HS-5 (cell line): ENCODE data around the gene GTF2A1.

Experiments used
- DNase-seq: peaks from one replicate; pipeline ENCODE4 v3.0.0-alpha.2; 2012; ENCODE audit warnings: low read depth

Gene GTF2A1

GRCh38 chr14:81177225-81177624 lies 43.5 kb downstream of the GTF2A1 start:
- DNase-seq: no peak

DNA sequence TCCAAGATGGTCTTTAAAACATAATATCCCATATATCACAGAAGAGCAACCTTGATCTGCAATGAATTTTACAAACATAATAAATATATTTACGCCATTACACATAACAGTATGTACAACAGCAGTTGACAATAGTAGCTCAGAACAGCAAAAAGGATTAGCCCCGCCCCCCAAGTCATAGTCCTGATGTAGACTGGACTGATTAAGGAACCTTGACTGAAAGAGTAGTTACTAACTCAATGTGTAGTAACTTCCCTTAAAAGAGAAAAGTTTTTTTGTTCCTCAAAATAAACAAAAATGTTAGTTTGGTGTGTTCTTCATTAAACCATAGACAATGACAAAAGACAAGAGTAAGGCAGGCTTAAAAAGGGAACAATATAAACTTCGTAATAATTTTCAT lies 44.5 kb downstream of the GTF2A1 start:
- no peak for DNase-seq

- no peak for DNase-seq
Measured at GRCh38 chr14:81172881-81173280, 47.9 kb downstream of the GTF2A1 start.

DNA sequence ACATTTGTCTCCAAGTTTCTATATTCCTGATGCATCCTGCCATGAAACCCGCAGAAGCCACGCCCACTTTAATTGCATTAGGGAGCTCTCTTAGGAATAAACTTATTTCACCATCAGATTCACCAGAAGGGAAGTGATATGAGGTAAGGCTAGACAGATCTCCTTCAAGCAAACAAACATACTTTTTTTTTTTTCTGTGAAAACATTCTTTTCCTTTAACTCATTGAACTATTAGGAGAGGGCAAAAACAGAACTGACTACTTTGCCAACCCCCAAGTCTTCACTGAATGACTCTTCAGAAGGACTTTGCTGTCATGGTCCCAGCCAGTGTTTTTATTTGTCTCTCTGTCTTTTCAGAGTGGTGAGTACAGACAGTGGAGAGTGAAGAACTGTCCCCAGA lies 48.4 kb downstream of the GTF2A1 start:
- DNase-seq: no peak

- DNase-seq: no peak
Measured at GRCh38 chr14:81170829-81171195, 49.9 kb downstream of the GTF2A1 start.

GRCh38 chr14:81170104-81170828 lies 50.5 kb downstream of the GTF2A1 start:
- DNase-seq: peak; percentile 68

DNA sequence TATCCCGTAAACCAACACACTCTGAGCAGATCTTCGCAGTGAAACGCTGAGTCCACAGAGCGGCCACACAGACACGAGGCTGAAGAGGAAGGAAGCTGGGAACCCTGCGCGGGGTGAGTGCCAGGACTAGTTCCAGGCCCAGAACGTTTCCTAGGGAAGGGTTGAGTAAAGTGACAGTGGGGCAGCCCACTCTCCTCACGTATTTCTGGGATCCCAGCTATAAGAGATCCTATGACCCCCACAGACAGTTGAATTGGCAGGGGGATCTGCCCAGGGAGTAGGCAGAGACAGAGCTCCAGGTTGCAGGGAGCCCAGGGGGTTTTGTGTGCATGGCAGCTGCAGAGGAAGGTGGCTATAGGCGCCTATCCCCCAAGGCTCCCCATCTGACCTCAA lies 51.1 kb downstream of the GTF2A1 start:
- DNase-seq: no peak

GRCh38 chr14:81169267-81169666 lies 51.5 kb downstream of the GTF2A1 start:
- no peak for DNase-seq

GRCh38 chr14:81166121-81166520 lies 54.6 kb downstream of the GTF2A1 start:
- no peak for DNase-seq

DNA sequence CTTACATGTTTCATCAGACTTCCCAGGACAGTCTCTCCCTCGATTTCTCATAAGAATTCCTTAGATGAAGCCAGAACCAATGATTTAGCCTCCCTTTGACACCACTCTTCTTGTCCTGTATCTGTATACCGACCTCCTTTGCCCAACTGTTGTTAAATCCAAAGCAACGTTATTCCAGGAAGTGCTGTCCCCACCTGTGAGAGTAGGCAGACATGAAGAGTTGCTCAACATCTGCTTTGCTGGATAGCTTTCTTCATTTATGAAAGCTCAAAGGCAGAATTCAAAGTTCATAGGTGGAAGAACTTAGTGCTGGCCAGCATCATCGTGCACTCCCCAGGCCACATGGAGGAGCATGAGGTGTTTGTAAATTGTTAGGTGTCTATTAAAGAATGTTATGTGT lies 55.6 kb downstream of the GTF2A1 start:
- no peak for DNase-seq

DNA sequence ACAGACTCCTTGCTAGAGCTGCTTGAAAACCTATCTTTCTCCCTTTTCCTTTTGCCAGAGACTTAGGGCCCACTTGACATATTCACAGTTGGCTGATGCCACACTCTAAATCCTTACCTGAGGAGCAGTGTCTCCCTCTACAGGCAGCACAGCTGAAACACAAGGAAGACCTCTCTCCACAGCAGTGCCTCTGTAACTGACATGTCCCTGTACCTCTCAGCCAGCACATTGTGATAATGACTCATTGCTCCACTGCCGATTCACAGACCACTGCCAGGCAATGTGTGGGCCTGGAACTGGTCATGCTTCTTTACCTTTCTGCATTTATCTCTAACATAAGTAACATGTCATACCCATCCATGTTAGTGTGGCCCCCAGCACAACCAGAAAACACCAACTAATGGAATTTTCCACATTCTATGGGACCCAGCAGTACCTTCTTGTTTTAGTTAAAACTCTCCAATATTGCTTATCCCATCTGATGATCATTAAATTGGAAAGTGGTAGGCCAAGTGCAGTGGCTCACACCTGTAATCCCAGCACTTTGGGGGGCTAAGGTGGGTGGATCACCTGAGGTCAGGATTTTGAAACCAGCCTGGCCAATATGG lies 56.5 kb downstream of the GTF2A1 start:
- peak; percentile 33 for DNase-seq

DNA sequence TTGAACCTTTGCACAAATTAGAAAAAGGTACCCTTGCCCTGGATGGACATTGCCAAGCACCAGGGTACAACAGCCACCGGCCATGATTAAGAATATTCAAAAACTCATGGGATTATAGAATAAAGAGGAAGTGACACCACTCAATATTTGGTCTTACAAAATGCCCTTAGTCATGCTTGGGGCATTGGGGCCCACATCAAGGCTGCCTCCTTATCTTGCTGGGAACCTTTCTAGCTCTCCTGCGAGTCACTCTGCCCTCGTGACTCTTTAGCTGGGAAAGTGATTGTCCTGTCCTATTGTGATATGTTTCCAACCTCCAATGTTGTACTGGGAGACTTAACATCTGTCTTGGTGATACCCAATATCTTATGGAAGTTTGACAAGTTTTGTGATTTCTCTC lies 57.8 kb downstream of the GTF2A1 start:
- DNase-seq: peak; percentile 38

DNA sequence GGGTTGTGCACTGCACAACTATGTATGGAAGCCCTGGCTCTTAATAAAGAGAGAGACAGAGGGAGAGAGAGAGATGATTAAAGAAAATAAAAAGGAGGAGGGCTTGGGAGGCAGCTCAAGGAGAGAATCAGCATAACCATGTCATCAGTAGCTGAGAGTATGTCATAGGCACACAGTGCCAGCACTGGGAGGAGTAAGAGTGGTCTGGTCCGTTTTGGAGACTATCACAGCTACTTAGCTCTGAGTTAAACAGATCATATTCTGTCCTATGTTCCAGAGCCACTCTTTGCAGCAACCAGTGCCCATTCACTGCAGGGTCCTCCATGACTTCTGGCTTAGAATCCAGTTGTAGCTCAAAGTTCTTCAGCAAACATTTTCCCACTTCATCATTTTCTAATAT lies 59.0 kb downstream of the GTF2A1 start:
- DNase-seq: no peak

DNA sequence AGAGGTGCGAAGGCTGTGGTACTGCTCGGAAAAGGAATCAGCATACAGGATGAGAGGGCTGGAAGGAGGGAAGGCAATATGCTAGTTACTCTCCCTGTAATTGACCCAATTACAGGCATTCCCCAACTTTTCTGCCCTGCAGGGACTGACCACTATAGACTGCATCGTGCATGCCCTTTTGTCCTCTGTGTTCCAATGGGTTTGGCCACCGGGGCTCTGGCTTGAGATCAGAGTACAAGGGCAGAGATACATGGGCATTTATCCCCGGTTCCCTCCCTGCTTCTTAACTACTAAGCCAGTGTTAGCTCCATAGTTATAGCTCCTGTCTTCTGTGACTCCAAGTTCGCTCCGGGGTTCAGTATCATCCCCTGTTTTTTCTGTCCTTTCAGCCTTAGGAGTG lies 59.7 kb downstream of the GTF2A1 start:
- DNase-seq: no peak

DNA sequence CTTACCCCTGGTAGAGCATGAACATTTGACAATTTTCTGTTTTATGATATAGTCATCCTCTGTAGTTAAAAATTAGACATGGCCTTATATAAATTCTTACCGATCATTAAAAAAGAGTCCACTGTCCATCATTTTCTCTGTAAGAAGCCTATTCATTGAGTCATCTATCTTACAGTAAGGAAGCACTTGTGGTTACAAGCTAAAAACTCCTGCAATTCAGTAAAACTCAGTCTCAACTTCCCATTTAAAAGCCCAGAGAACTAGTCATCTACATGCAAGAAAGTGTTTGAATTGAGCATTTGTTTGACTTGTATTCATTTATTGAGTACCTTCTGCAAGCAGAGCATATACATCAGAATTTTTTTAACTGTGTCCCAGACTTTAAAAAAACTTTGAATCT lies 63.3 kb downstream of the GTF2A1 start:
- DNase-seq: no peak

DNA sequence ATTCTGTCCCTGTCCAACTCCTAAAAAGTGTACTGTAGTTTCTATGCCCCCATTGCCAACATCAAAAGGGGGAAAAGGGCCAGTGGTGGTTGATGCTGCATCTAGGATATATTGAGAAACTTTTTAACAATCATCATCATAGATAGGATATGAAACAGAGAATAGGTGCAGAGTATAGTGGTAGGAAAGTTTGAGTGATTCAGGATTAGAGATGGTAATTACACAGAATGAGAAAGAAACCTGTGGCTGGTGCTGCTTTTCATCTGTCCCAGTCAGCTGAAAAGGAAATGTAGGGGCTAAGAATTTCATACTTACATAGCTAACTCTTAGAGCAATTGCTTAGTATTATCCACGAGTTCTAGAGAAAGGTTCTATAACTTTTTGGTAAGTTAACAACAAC lies 67.6 kb downstream of the GTF2A1 start:
- DNase-seq: no peak

- DNase-seq: no peak
Measured at GRCh38 chr14:81148635-81149034, 72.1 kb downstream of the GTF2A1 start.

DNA sequence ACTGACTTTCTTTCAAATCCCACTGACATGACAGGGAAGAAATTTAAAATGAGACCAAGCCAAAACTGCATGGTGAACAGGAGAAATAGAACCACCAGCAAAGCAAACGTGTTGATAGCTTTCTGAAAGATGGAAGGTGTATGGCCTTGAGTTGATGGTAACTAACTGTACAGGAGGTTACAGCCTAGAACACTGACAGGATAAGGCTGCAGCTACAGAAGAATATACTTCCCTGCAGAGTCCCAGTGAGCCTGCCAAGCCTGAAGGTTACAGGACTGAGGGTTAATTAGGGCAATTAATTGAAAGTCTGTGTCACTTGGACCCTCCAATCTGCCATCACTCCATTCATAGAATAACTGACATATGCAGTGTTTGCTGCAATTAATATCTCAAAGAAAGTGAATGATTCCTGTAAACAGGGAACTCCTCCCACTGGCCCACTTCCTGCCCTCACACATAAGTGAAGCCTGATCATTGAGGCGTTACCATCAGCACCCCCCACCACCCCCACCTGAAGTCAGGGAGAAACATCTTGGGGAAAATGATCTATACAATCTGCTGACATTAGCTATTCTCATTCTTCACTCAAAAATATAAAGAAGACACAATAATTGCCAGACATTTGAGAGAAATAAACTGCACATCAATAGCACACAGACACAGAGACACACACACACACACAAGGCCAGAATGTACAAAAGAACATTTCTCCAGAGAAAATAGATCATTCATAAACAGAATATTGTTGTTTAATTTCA lies 73.4 kb downstream of the GTF2A1 start:
- no peak for DNase-seq

GRCh38 chr14:81144824-81145603 lies 75.7 kb downstream of the GTF2A1 start:
- DNase-seq: no peak

DNA sequence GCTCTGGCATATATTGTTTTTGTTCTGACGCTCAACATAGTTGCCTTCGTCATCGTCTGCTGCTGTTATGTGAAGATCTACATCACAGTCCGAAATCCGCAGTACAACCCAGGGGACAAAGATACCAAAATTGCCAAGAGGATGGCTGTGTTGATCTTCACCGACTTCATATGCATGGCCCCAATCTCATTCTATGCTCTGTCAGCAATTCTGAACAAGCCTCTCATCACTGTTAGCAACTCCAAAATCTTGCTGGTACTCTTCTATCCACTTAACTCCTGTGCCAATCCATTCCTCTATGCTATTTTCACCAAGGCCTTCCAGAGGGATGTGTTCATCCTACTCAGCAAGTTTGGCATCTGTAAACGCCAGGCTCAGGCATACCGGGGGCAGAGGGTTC lies 77.0 kb downstream of the GTF2A1 start:
- no peak for DNase-seq

GRCh38 chr14:81141426-81141825 lies 79.3 kb downstream of the GTF2A1 start:
- DNase-seq: no peak

GRCh38 chr14:81138429-81138828 lies 82.3 kb downstream of the GTF2A1 start:
- no peak for DNase-seq

DNA sequence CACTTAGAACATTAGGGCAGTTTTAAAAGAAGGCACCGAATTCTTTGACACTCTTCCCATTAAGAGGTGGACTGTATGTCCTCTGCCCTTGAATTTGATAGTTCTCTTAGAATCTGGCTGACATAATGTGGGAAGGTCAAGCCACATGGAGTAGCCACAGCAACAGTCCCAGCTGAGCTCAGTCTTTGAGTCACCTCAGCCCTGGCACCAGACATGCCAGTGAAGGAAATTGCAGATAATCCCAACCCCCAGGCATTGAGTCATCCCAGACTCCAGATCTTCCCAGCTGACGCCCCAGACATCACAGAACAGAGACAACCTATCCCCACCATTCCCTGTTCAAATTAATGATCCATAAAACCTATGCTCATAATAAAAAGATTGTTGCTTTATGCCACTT lies 83.4 kb downstream of the GTF2A1 start:
- peak; percentile 70 for DNase-seq
